Uterus (tissue), 4 donors: ENCODE measurements around the gene EYS. TPM values are rescaled to one million over a fixed set of nuclear protein-coding genes. Genes with fewer than 3 reads are reported as not detected.

Experiments
- DNase-seq, 2 donors: peaks; one replicate each; pipeline ENCODE4 v3.0.0-alpha.2; 2019 to 2020
- H3K27ac ChIP-seq, 2 donors: fragments of 200-600 bp; sonication (generic); 1 replicate in 1 of 2; 2 replicates in 1 of 2; pipeline ENCODE4 v1.5.1; 2016 to 2018
- H3K27me3 ChIP-seq, 2 donors: fragments of 200-600 bp; sonication (generic); one replicate each; pipeline ENCODE4 v1.5.1; 2018 to 2019; ENCODE audit warnings: control low read depth in 1 of 2
- H3K36me3 ChIP-seq, 2 donors: fragments of 200-600 bp; sonication (generic); one replicate each; pipeline ENCODE4 v1.5.1; 2019; ENCODE audit warnings: control low read depth in 1 of 2
- H3K4me1 ChIP-seq, 2 donors: fragments of 200-600 bp; sonication (generic); one replicate each; pipeline ENCODE4 v1.5.1; 2018 to 2019; ENCODE audit warnings: control low read depth in 1 of 2
- H3K4me3 ChIP-seq, 2 donors: fragments of 200-600 bp; sonication (generic); 1 replicate in 1 of 2; 2 replicates in 1 of 2; pipeline ENCODE4 v1.5.1; 2018 to 2019; ENCODE audit warnings: mild to moderate bottlenecking in 1 of 2
- H3K9me3 ChIP-seq, 2 donors: fragments of 200-600 bp; sonication (generic); one replicate each; pipeline ENCODE4 v1.5.1; 2019; ENCODE audit warnings: control low read depth in 1 of 2
- POLR2A ChIP-seq, 2 donors: fragments of 450-650 bp; IDR thresholded peaks; one replicate each; pipeline ENCODE4 v1.6.1; 2016; ENCODE audit warnings: antibody characterized with exemption in 2 of 2, mild to moderate bottlenecking in 1 of 2, moderate library complexity in 1 of 2
- intact Hi-C: fragments of 100-400 bp; cut with DNase I; formaldehyde crosslinking; loops from one replicate; pipeline ENCODE4 v1.15.1; 2023; ENCODE audit warnings: low total_unique reads
- total RNA-seq, 4 donors: library from RNA; depleted of rRNA in 3 of 4; stranded (reverse); fragments of >200 nt in 3 of 4; gene quantifications; one replicate each; pipeline versions ENCODE4 v1.1.0 to v1.2.4, GENCODE V29; 2014 to 2023
- TF ChIP-seq, protein P1 (sequence below), 4 experiments: fragments of 200-600 bp in 2 of 4; fragments of 450-650 bp in 2 of 4; sonication (generic) in 2 of 4; IDR thresholded peaks; one replicate each; pipeline ENCODE4 v1.5.1; 2016 to 2019; ENCODE audit warnings: antibody characterized with exemption in 4 of 4, mild to moderate bottlenecking in 2 of 4, moderate library complexity in 1 of 4
- donor health status: DM: yes; HTN: yes; CAD: no.

The EYS gene
- total RNA-seq, 4 donors from 2014 or later, result 1.3 TPM; not detected in 3

DNA sequence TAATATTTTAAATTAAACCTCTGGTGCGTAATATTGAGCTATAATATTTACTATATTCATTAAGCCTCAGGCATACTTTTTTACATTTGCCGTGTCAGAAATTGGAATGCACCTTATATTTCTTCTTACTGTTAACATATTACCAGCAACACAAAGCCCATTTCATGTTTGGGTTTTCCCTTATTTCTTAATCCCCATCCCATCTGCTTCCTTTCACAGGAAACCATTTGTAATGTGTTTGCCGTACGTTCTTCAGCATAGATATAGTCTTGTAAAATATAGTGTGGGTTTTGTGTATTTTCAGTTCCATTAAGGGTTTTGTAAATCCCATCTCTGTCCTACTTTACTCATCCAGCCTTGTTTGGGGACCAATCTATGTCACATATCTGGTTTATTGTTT lies 6.5 kb downstream of the EYS start:
- Histone ChIP-seq H3K27ac (no peak overlapping the region), H3K4me3 (no peak overlapping the region), H3K9me3 (no peaks in the 10 kb centered on the region), H3K36me3 (no peaks in the 10 kb centered on the region), H3K4me1 (no peaks in the 10 kb centered on the region), H3K27me3 (no peaks in the 10 kb centered on the region)
- no peak for DNase-seq
- intact Hi-C loops, result no loop called here
- TF ChIP-seq, protein P1, sequence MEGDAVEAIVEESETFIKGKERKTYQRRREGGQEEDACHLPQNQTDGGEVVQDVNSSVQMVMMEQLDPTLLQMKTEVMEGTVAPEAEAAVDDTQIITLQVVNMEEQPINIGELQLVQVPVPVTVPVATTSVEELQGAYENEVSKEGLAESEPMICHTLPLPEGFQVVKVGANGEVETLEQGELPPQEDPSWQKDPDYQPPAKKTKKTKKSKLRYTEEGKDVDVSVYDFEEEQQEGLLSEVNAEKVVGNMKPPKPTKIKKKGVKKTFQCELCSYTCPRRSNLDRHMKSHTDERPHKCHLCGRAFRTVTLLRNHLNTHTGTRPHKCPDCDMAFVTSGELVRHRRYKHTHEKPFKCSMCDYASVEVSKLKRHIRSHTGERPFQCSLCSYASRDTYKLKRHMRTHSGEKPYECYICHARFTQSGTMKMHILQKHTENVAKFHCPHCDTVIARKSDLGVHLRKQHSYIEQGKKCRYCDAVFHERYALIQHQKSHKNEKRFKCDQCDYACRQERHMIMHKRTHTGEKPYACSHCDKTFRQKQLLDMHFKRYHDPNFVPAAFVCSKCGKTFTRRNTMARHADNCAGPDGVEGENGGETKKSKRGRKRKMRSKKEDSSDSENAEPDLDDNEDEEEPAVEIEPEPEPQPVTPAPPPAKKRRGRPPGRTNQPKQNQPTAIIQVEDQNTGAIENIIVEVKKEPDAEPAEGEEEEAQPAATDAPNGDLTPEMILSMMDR (IDR thresholded peaks at IDR 0.05), result no peak

DNA sequence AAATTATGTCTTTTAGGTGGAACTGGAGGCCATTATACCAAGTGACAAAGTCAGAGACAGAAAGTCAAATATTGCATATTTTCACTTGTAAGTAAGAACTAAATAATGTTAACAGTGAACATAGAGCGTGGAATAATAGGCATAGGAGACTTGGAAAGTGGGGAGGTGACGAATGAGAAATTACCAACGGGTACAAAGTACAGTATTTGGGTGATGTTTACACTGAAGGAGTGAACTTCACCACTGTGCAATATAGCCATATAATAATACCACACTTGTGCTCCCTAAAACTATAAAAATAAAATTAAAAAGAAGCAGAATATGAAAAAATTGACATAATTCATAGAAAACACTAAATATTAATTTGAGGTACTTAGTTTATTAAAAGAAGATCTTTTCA lies 14.9 kb downstream of the EYS start:
- no peaks in the 10 kb centered on the region for H3K36me3 ChIP-seq
- TF ChIP-seq POLR2A (IDR thresholded peaks at IDR 0.05), result no peak
- TF ChIP-seq, protein P1 (IDR thresholded peaks at IDR 0.05), result no peak
- H3K9me3 ChIP-seq, result no peaks in the 10 kb centered on the region
- H3K27me3 ChIP-seq, result no peaks in the 10 kb centered on the region
- no peak overlapping the region for H3K27ac ChIP-seq
- no peaks in the 10 kb centered on the region for H3K4me1 ChIP-seq
- intact Hi-C loops, result no loop called here
- H3K4me3 ChIP-seq, result no peak overlapping the region
- DNase-seq, result no peak

DNA sequence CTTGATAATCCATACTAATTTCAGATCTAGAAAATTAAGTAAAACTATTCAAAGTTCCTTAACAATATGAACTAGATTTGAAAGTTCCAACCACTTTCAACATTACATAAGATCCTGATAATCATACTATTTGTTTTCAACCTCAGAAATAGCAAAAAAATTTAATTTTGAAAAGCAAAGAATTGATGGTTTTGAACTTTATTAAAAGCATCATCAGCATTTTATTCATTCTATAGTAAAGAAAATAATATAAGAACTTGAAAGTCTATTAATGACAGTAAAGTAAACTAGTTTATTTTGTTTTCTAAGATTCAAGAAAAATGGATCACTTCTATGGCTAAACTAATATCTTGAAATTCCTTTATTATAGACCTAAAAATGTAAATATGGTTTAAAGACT lies 26.8 kb downstream of the EYS start:
- H3K4me1 ChIP-seq, result no peaks in the 10 kb centered on the region
- H3K27me3 ChIP-seq, result no peaks in the 10 kb centered on the region
- H3K9me3 ChIP-seq, result no peaks in the 10 kb centered on the region
- no peak overlapping the region for H3K4me3 ChIP-seq
- no peaks in the 10 kb centered on the region for H3K36me3 ChIP-seq
- H3K27ac ChIP-seq, result no peak overlapping the region
- no peak for TF ChIP-seq POLR2A (IDR thresholded peaks at IDR 0.05)
- TF ChIP-seq, protein P1 (IDR thresholded peaks at IDR 0.05), result no peak
- DNase-seq, result no peak
- intact Hi-C loops, result no loop called here

DNA sequence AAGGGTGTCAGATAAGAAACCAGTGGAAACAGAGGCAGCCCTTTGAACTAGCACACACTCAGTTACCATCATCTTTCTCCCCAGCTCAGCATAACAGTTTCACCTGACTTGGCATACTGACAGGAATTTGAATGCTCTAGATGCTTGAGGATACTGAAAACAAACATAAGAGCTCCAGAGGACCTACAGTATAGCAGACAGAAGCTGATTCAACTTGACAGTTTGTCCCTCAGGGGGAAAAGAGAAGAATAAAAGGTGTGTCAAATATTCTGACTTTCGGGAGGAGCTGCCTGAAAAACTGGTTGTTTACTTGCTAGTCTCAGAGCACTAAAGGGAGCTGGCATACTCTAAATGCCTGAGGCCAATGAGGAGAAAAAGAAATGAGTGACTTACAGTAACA lies 35.1 kb downstream of the EYS start:
- DNase-seq, result no peak
- no peak overlapping the region for H3K4me3 ChIP-seq
- no peaks in the 10 kb centered on the region for H3K36me3 ChIP-seq
- TF ChIP-seq, protein P1 (IDR thresholded peaks at IDR 0.05), result no peak
- no peak for TF ChIP-seq POLR2A (IDR thresholded peaks at IDR 0.05)
- no peak overlapping the region for H3K27ac ChIP-seq
- intact Hi-C loops, result no loop called here
- H3K9me3 ChIP-seq, result peaks cover 0 to 5% of the 10 kb centered on the region in 2 donors
- no peaks in the 10 kb centered on the region for H3K27me3 ChIP-seq
- no peaks in the 10 kb centered on the region for H3K4me1 ChIP-seq

DNA sequence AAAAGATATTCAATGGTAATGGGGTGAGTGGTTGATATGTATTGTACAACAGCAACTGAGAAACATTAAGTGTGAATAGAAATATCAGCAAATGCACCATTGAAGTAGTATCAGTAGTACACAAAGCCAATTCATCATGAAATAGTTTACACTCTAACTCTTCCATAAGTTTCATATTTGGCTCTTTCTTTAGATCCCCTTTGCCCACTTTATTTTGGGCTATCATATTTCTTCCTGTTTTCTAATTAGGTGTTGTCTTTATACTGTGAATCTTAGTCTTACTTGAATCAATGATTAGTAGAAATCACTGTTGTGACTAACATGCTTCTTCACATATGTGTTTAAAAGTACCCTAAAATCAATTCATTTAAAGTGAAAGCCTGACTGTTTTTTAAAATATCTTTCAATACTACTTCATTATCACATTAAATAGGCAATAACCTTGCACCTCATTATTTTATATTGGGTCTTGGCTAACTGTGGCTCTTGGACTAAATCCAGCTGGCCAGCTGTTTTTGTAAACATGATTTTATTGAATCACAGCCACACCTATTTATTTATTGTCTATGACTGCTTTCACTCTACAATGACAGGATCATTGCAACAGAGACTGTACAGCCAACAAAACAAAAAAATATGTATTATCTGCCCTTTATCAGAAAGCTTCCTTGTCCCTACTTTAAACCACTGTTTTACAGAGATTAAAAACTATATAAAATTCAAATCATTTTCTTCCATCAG lies 38.9 kb downstream of the EYS start:
- Histone ChIP-seq H3K36me3 (no peaks in the 10 kb centered on the region), H3K4me1 (no peaks in the 10 kb centered on the region), H3K9me3 (no peaks in the 10 kb centered on the region), H3K27me3 (no peaks in the 10 kb centered on the region), H3K27ac (no peak overlapping the region), H3K4me3 (no peak overlapping the region)
- intact Hi-C loops, result no loop called here
- TF ChIP-seq, protein P1 (IDR thresholded peaks at IDR 0.05), result no peak
- TF ChIP-seq POLR2A (IDR thresholded peaks at IDR 0.05), result no peak
- no peak for DNase-seq
